ENCODE measurements around the gene ITPRIP. TPM values are rescaled to one million over a fixed set of nuclear protein-coding genes. Genes with fewer than 3 reads are reported as not detected.

The ITPRIP gene
- total and polyA plus RNA-seq, 2 of the 8 experiments (the other 6 are each of a cell fraction or from before 2014, with no cell fraction given): 15.3 to 16.9 TPM

- TF ChIP-seq JUN (IDR thresholded peaks at IDR 0.05; ENCODE audit: low read depth, low read length) (no peak), SIX5 (IDR thresholded peaks at IDR 0.05; ENCODE audit: low read depth, low read length) (no peak), RFX5 (IDR thresholded peaks at IDR 0.05; ENCODE audit: borderline replicate concordance, low read depth, low read length) (no peak), TCF12 (IDR thresholded peaks at IDR 0.05; ENCODE audit: low read depth, low read length) (no peak), YY1 (IDR thresholded peaks at IDR 0.05; ENCODE audit: low read depth, low read length) (no peak), SIN3A (conservative IDR thresholded peaks at IDR 0.05 in 1 of 2, IDR thresholded peaks at IDR 0.05 in 1 of 2; ENCODE audit: low read depth in 1 of 2, low read length in 2 of 2) (no peak), RNF2 (IDR thresholded peaks at IDR 0.05; ENCODE audit: borderline replicate concordance, low read depth, low read length, missing control alignments, poor library complexity, severe bottlenecking) (no peak)
- TF ChIP-seq, protein P1, sequence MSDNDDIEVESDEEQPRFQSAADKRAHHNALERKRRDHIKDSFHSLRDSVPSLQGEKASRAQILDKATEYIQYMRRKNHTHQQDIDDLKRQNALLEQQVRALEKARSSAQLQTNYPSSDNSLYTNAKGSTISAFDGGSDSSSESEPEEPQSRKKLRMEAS (IDR thresholded peaks at IDR 0.05): no peak
Measured at GRCh38 chr10:104299031-104299904, 39.0 kb downstream of the ITPRIP start (continued).

Data from H1 (cell line).